Upper lobe of right lung (tissue), 1 donor: ENCODE measurements around the gene COASY. TPM values are rescaled to one million over a fixed set of nuclear protein-coding genes. Genes with fewer than 3 reads are reported as not detected.
A peak's percentile ranks its signal among the peaks of the same experiment; 100 is the strongest.

ENCODE experiments used
- ATAC-seq: fragments of 200-7000 bp; cut with Tn5 transposase; one replicate; pipeline ENCODE4 v1.9.1; 2020; ENCODE audit warnings: mild to moderate bottlenecking, moderate library complexity
- DNase-seq: peaks from one replicate; pipeline ENCODE4 v3.0.0-alpha.2; 2020
- H3K27ac ChIP-seq: fragments of 200-600 bp; one replicate; pipeline ENCODE4 v1.8.0; 2022
- H3K27me3 ChIP-seq: fragments of 200-600 bp; one replicate; pipeline ENCODE4 v1.8.0; 2022; ENCODE audit warnings: mild to moderate bottlenecking
- H3K36me3 ChIP-seq: fragments of 200-600 bp; one replicate; pipeline ENCODE4 v1.8.0; 2022
- H3K4me1 ChIP-seq: fragments of 200-600 bp; one replicate; pipeline ENCODE4 v1.8.0; 2022
- H3K4me3 ChIP-seq: fragments of 200-600 bp; one replicate; pipeline ENCODE4 v1.8.0; 2022; ENCODE audit warnings: mild to moderate bottlenecking
- H3K9me3 ChIP-seq: fragments of 200-600 bp; one replicate; pipeline ENCODE4 v1.8.0; 2022
- intact Hi-C: fragments of 100-400 bp; cut with DNase I; formaldehyde crosslinking; loops from one replicate; pipeline ENCODE4 v1.11.0; 2022
- total RNA-seq: library from RNA; stranded (reverse); fragmentation: NEBNext Ultra II Directional; extraction: Animal tissue kit (Norgen Biotek cat#: 25700); gene quantifications from one replicate; pipeline ENCODE4 v1.2.1, GENCODE V29; 2021
- TF ChIP-seq, protein P1 (sequence below): fragments of 200-600 bp; IDR thresholded peaks from one replicate; pipeline ENCODE4 v1.8.0; 2022; ENCODE audit warnings: antibody characterized with exemption
- donor health status: DM: no; HTN: yes; CAD: no; lungs with severe emphysema.

COASY gene
- total RNA-seq, 1 donor from 2014 or later = 63.3 TPM

DNA sequence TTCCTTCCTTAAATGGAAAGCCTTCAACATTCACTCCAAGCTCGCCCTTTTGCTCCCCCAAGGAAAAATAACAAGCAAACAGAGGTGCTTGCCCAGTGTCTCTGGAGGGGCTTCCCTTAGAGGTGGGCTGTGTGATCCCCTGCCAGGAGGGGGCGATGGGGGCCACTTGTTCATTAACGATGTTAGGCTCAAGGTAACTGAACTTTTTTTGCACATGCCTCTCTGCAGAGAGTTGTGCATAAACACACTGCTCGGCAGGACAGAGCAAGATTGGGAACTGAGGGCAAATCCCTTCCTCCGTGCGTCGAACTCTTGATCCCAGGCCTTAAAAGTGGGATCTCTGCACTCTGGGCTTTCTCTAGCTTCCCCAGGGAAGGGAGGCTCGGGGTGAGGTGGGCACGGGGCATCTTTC lies 41.4 kb upstream of the COASY start:
- no peak for ATAC-seq
- TF ChIP-seq, protein P1, sequence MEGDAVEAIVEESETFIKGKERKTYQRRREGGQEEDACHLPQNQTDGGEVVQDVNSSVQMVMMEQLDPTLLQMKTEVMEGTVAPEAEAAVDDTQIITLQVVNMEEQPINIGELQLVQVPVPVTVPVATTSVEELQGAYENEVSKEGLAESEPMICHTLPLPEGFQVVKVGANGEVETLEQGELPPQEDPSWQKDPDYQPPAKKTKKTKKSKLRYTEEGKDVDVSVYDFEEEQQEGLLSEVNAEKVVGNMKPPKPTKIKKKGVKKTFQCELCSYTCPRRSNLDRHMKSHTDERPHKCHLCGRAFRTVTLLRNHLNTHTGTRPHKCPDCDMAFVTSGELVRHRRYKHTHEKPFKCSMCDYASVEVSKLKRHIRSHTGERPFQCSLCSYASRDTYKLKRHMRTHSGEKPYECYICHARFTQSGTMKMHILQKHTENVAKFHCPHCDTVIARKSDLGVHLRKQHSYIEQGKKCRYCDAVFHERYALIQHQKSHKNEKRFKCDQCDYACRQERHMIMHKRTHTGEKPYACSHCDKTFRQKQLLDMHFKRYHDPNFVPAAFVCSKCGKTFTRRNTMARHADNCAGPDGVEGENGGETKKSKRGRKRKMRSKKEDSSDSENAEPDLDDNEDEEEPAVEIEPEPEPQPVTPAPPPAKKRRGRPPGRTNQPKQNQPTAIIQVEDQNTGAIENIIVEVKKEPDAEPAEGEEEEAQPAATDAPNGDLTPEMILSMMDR = peak; percentile 25
- Histone ChIP-seq H3K4me3 (no peak overlapping the region), H3K9me3 (no peaks in the 10 kb centered on the region), H3K27ac (peak overlapping the region; percentile 81), H3K4me1 (peaks cover 71% of the 10 kb centered on the region), H3K36me3 (peaks cover 14% of the 10 kb centered on the region), H3K27me3 (no peaks in the 10 kb centered on the region)
- intact Hi-C loops = no loop called here
- no peak for DNase-seq

DNA sequence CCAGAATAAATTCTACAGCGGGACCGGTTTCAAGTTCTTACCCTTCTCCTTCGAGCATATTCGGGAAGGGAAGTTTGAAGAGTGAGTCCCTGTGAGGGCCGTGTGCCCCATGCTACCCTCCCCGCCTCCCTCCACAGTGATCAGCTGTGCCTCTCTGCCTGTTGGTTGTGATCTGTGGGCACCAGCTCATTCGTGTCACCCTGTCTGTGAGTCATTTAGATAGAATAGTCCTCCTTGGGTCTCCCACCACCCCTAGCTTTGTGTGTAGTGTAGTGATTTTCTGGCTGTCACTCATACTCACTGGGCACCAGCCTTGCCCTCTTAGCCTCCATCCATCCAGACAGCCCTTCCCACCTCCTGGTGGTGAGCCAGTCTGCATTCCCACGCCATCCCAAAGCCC lies 40.9 kb upstream of the COASY start:
- ATAC-seq (no peak), DNase-seq (no peak)
- TF ChIP-seq, protein P1 = no peak
- H3K36me3 ChIP-seq = peaks cover 14% of the 10 kb centered on the region
- peaks cover 76% of the 10 kb centered on the region for H3K4me1 ChIP-seq
- no peak overlapping the region for H3K4me3 ChIP-seq
- no peaks in the 10 kb centered on the region for H3K9me3 ChIP-seq
- intact Hi-C loops = no loop called here
- no peaks in the 10 kb centered on the region for H3K27me3 ChIP-seq
- peak overlapping the region; percentile 81 for H3K27ac ChIP-seq

DNA sequence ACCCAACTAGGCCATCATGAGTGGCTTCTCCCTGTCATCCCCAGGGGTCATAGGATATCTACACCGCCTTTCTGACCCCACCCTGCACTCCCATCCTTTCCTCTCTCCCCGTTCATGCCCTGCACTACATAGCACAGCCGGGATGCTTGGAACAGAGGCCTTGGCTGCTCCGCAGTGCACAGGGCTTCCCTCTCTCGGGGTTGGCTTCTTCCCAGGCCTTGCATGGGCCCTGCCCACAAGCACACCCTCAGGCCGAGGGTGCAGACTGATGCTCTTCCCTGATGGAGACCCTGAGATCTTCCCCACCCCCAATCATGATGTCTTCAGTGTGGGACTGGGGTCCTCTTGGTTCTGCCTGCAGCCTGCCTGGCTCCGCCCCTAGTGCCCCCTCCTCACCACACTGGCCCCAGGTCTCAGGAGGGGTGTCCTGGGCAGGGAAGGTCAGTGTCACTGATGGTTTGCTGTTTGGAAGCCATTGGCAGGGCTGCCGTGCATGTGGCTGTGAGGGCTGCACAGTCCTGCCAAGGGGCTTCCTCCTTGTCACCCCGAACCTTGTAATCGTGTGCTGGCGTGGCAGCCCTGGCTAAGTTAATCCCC lies 40.2 kb upstream of the COASY start:
- no peaks in the 10 kb centered on the region for H3K27me3 ChIP-seq
- peaks cover 80% of the 10 kb centered on the region for H3K4me1 ChIP-seq
- H3K9me3 ChIP-seq = no peaks in the 10 kb centered on the region
- TF ChIP-seq, protein P1 = no peak
- no peak overlapping the region for H3K4me3 ChIP-seq
- ATAC-seq = no peak
- H3K27ac ChIP-seq = peak overlapping the region; percentile 81
- H3K36me3 ChIP-seq = peaks cover 10% of the 10 kb centered on the region
- DNase-seq = no peak
- intact Hi-C loops = no loop called here

DNA sequence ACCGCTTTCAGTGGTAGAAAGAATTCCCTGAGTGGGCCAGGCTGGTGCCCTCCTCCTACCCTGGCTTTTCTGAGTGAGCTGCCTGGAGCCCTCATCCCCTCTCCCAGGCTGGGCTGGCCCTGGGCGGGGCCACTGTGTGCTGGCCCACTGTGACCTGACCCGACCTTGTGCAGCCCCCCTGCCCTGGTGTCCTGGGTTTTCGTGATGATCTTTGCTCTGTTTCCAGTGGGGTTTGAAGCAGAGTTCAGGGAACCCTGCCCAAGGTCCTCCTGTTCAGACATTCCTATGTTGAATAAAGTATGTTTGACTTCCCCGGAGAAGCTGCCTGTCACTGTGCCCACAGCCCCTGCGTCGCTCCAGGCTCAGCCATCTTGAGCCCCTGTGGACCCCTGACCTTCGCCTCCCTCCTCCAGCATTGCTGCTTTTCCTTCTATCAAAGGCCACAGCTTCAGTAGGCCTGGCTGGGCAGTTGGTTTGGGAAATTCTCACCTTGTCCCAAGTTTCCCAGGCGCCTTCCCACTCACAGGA lies 39.6 kb upstream of the COASY start:
- DNase-seq (no peak), ATAC-seq (no peak)
- Histone ChIP-seq H3K9me3 (no peaks in the 10 kb centered on the region), H3K4me1 (peaks cover 79% of the 10 kb centered on the region), H3K27ac (peak overlapping the region; percentile 81), H3K27me3 (no peaks in the 10 kb centered on the region), H3K4me3 (no peak overlapping the region), H3K36me3 (peaks cover 8% of the 10 kb centered on the region)
- TF ChIP-seq, protein P1 = no peak
- intact Hi-C loops = no loop called here

DNA sequence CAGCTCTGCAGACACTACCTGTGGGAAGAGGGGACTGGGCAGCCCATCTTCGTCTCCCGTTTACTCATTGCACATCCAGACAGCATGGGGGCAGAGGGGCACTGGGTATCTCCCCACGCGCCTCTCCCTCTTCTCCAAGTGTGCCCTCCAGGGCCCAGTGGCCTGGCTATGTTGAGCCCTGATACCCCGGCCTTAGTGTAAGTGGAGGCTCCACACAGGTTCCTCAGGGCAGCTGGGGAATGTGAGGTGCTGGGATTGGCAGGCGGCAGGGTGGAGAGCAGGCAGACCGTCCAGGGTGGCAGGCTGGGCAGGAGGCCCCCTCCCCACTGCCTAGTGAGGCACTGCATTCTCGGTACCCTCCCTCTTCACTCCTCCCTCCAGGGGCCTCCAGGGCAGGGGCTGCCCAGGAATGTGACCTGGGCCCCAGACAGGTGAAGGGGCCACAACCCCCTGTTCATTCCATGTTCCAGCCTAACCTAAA lies 39.1 kb upstream of the COASY start:
- DNase-seq = no peak
- Histone ChIP-seq H3K9me3 (no peaks in the 10 kb centered on the region), H3K27ac (peak overlapping the region; percentile 81), H3K4me1 (peaks cover 73% of the 10 kb centered on the region), H3K27me3 (no peaks in the 10 kb centered on the region), H3K36me3 (peaks cover 8% of the 10 kb centered on the region), H3K4me3 (no peak overlapping the region)
- TF ChIP-seq, protein P1 = no peak
- no peak for ATAC-seq
- intact Hi-C loops = no loop called here
